Mesendoderm (in vitro differentiated cells): ENCODE results near the gene PPM1B. TPM values are rescaled to one million over a fixed set of nuclear protein-coding genes. Genes with fewer than 3 reads are reported as not detected.

Experiments used
- small RNA-seq: library from polyadenylated mRNA; stranded (forward); fragments of <200 nt; extraction: miRNeasy Mini kit (QIAGEN cat#:217004); gene quantifications from one replicate; pipeline ENCODE3, GENCODE V24; 2013; ENCODE audit not compliant: insufficient read depth

The PPM1B gene

Small RNA genes lying within 50 kb of the gene (small RNA-seq; reads per million reads assigned to genes)
- not detected for gene RNU6-566P
